ENCODE measurements around the gene FARP1.

FARP1 gene

DNA sequence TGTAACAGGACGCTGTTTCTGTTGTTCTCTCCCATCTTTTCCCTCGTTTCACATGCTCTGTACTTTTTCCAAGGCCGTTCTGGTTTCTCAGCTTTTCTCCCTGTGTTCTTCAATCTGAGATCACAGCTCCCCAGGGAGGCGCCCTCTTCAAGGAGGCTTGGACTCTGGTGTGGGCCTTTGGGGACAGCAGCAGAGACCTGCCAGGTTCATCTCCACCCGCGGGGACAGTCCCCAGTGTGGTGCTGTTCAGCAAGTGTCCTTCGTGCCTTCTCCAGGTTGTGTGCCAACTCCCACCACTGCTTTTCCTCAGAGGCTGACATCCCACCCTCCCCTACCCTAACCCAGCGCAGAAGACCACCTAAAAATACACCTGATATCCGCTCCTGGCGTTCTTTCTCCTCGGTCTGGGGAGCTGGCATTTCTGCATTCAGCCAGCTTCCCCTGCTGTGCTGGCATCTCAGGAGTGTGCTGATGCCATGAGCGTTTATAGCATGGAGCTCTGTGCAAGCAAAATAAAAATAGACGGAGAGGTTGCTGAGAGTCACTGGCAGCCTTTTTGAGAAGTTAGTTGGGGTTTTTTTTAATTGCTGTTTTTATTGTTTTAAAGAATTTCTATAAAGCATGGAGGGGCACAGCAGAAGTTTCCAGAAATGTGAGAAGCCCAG is 284.6 kb downstream of the FARP1 start:
- no peak for DNase-seq (ENCODE audit: low read depth in 3 of 3)

DNA sequence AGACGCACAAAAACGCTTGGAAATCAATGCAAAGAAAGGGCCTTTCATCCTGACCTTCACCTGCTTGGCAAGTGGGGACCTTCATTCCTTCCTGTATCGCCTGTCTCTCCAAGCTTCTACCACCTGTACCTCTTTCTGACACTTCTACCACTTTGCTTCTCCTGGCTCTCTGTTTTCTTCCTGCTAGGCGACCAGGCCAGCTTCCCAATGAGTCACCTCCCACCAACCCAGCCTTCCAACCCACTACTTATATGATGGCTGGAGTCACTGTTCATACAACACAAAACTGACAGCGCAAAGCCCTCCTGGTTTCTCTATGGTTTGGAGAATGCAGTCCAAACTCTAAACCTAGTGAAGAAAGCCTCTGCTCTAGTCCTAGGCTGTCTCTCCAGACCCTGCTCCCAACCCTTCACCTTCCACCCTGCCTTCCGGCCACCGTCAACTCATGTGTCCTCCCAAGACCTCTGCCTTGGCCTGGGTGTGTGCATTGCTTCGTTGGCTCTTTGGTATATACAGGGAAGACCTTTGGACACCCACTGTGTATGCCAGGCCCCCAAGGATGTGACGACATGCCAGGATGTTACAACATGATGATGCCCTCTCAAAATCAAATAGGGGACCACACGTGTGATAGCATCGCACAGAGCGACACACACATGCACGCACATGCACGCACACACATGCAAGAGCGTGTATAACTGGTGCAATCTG is 285.5 kb downstream of the FARP1 start:
- DNase-seq (ENCODE audit: low read depth in 3 of 3) = no peak

DNA sequence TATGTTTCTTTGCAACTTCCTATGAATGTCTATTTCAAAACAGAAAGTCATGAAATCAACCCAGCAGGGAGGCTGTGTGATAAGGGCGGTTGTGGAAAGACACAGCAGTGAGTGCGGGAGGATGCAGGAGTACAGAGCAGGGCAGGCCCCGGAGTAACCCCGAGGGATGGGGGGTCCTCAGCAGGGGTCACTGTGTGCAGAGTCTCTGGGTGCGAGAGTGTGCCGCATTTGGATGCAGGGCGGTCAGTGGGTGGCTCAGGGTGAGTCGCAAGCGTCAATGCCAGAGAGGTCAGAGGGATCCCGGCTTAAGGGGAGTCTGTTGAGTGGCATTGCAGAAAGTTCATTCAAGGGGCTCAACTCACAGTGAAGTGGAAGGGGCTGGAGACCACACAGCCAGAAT is 286.2 kb downstream of the FARP1 start:
- no peak for DNase-seq (ENCODE audit: low read depth in 3 of 3)

DNA sequence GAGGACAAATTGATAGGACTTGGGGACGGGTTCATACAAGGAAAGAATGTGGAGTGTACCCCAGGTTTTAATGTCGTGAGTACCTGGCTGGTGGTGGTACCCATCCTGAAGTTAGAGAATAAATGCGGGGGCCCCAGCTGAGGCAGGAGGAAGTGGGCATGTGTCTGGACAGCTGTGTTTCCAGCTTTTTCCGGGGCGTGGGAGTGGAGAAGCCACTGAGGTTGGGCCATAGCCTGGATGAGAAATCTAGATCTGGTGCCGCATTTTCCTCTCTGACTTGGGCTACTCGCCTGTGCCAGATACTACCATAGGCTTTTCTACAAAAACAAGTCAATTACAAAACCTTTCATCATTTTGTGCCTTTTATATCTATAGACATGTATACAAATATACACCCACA is 286.6 kb downstream of the FARP1 start:
- DNase-seq (ENCODE audit: low read depth in 3 of 3) = no peak

DNA sequence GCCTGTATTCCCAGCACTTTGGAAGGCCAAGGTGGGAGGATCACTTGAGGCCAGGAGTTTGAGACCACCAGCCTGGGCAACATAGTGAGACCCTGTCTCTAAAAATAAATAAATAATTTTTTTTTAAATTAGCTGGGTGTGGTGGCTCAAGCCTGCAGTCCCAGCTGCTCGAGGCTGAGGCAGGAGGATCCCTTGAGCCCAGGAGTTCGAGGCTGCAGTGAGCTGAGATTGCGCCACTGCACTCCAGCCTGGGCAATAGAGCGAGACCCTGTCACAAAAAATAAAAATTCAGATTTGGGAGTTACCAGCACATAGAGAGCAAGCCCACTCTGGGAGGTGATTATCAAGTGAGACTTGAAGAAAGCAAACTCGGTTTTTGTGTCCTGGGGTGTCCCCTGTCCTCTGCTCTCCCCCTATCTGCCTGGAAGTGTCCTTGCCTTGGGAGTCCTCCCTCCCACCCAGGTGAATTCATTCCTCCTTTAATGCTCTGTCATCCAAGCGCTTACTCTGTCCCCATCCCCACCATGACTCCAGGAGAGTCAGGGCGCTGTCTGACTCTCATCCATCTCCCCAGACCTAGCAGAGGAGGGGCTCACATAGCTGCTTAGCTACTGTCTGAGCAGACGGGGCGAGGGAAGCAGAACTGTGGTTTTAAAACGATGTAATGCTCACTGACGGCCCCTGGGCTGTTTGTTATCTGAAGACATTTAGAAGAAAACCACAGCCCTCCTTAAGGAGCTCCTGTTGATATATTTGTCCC is 287.3 kb downstream of the FARP1 start:
- no peak for DNase-seq (ENCODE audit: low read depth in 3 of 3)

DNA sequence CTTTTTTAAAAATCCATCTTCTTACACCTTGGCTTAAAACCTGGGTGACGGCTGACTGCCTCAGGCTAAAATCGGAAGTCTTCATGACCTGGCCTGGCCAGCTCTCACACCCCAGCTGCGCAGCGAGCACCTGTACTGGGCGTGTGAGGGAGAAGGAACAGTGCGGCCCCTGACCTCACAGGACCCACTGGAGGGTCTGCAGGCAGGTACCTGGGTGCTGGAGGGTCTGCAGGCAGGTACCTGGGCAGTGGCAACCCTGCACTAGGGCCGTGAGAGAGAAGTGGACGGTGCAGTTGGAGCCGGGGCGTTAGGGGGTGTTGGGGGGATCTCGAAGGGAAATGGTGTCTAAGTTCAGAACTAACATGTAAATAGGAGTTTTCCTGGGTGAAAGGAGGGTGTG is 289.7 kb downstream of the FARP1 start:
- no peak for DNase-seq (ENCODE audit: low read depth in 3 of 3)

DNA sequence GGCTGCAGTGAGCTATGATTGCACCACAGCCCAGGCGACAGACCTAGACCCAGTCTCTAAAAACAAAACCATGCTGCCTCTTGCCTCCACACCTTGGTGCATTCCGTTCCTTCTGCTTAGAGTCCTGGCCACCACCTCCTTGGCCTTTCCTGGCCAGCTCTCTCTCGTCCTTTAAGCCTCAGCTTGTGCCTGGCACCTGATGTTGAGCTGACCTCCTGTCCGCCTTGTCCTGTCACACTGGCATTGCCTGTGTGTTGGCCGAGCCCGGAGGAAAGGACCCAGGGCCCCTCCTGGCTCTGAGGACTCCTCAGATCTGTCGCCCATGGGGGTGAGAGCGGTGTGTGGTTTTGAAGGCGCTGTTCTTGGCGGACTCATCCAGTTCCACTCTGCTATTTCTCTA is 290.8 kb downstream of the FARP1 start:
- no peak for DNase-seq (ENCODE audit: low read depth in 3 of 3)

DNA sequence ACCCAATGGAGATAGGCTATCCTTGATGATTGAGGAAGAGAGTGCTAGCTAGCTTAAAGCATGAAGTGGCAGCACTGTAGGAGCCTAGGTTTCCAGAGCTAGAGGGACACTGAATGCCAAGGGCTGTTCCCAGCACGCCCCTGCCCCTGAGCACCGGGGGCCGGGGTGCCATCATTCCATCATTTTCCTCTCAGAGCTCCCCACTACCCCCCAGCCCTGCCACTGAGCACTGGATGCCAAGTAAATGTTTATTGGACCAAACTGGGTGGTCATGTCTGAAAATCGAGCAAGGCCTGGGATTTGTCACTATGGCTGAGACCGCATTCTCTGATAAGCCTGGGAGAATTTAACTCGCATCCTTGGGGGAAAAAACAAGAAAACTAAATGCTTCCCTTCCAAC is 291.2 kb downstream of the FARP1 start:
- no peak for DNase-seq (ENCODE audit: low read depth in 3 of 3)

DNA sequence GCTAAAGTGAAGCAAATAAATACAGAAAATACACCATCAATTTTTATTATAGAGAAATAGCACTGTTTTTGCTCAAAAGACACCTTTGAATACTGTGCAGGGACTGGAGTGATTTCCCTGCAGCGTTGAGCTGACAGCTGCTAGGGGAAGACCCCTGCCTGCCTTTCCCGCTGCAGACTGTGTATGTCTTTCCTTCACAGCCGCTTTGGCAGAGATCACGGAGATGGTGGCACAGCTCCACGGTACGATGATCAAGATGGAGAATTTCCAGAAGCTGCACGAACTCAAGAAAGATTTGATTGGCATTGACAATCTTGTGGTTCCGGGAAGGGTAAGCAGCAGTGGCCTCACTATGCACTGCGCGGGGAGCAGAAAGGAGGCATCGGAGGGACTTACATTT is 292.5 kb downstream of the FARP1 start:
- no peak for DNase-seq (ENCODE audit: low read depth in 3 of 3)

DNA sequence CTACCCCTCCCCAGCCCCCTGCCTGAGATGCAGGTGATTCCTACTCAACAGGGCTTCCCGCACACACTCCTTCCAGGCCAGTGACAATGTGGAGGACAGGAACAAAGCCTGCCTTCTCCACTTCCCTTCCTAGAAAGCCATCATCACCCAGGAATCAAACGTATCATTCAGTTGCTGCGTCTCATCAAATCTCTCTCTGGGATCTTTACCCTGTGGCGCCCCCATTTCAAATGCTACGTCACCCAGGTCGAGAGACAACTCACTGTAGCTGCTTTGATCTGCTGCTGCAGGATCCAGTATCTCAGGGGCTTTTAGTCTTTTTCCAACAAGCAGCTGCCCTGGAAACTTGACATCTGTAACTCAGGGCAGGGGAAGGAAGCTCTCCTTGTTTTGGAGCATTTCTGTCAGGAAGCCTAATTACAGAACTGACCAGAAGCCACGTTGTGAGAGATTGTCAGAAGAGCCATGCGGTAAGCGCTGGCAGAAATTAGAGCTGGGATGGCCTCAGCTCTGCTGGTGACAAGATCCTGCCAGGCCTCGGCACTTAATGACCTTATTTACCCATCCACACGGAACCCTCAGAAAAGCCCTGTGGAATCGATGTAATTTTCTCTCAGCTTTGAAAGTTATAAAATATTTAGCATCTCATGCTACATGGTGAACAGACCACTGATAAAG is 293.5 kb downstream of the FARP1 start:
- DNase-seq (ENCODE audit: low read depth in 3 of 3) = no peak

DNA sequence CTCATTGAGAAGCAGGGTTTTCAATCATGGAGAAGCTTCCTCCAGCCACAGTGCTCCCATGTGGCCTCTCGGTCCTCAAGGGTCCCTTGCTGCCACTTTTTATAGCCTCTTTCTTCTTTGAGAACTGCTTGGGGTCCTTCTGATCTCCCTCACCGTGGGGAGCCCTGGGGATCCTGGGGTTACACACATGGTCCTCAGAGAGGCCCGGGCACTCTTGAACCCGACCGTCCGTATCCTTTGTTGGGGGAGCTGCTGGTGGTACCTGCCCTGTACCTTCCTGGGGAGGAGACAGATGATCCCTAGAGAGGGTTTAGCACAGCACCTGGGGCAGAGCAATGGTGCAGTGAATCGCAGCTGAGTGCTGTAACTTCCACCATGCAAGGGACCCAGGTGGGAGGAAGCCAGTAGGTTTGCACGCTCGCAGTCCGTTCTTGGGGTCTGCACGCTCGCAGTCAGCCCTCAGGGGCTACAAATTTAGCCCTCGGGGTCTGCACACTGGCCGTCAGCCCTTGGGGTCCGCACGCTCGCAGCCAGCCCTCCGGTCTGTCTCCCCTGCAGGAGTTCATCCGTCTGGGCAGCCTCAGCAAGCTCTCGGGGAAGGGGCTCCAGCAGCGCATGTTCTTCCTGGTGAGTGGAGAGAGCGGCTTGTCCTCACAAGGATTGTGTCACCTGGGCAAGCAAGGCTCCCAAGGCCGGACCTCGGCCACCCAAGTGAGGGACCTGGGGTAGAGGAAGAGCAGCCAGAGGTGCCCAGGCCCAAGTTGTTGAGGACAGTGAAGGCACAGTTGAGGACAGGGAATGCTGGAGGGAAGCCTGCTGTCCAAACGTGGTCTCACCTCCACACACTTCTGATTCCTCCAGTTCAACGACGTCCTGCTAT is 295.6 kb downstream of the FARP1 start:
- no peak for DNase-seq (ENCODE audit: low read depth in 3 of 3)

DNA sequence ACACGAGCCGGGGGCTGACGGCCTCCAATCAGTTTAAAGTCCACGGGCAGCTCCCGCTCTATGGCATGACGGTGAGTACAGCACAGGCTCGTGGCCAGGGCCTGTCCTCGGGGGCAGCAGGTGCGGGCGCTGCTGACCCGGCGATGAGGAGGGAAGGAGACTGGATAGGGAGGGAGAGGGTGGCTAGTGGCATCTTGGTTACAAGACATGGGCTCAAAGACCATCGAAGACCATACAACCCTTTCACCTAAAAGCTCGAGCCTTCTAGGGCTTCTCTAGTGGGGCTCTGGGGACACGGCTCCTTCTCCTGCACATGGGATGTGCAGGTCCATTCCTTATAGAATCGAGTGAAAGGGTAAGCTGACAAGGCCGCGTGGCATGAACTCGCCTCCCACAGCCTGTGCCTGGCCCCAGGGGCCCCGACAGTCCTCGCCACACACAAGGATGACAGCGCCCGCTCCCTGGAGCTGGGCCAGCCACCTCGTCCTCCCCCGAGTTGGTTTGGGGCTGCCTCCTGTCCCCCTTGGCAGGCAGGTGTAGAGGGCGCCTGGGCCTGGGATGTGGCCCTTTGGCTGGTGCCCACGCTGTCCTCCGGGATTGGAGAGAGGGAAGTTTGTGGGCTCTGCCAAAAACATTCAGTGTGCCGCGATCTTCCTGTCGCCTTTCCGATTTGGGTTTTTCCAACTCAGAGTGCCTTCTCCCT is 296.4 kb downstream of the FARP1 start:
- no peak for DNase-seq (ENCODE audit: low read depth in 3 of 3)

DNA sequence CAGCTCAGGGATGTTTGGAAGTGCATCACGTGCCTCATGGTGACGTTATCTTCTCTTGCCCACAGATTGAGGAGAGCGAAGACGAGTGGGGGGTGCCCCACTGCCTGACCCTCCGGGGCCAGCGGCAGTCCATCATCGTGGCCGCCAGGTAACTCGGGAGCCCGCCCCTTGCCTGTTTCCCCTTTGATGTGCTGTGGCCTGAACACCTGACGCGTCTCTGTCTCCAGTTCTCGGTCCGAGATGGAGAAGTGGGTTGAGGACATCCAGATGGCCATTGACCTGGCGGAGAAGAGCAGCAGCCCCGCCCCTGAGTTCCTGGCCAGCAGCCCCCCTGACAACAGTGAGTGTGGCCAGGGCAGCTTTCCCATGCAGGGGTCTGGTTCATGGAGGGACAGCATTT is 297.0 kb downstream of the FARP1 start:
- no peak for DNase-seq (ENCODE audit: low read depth in 3 of 3)

DNA sequence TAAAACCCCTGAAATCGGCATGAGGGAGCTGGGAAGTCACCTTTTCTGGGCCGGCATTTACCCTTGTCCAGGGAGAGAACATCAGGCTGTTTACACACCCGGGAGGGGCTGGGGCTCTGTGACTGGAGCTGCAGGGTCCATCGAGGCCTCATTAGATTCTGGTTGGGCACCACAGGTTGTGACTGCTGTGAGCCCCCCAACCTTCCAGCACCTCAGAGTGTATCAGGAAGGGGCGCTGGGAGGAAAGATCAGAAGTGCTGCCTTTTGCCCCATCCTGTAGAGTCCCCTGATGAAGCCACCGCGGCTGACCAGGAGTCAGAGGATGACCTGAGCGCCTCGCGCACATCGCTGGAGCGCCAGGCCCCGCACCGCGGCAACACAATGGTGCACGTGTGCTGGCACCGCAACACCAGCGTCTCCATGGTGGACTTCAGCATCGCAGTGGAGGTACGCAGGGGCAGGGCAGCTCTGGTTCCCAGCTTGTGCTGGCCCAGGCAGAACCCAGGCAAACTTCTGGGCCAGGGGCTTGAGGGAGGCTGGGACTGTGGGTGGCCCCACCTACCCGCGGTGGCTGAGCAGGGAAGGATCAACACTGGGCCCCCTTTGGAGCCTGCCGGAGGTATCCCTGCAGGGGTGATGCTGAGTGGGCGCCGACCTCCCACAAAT is 297.6 kb downstream of the FARP1 start:
- no peak for DNase-seq (ENCODE audit: low read depth in 3 of 3)

DNA sequence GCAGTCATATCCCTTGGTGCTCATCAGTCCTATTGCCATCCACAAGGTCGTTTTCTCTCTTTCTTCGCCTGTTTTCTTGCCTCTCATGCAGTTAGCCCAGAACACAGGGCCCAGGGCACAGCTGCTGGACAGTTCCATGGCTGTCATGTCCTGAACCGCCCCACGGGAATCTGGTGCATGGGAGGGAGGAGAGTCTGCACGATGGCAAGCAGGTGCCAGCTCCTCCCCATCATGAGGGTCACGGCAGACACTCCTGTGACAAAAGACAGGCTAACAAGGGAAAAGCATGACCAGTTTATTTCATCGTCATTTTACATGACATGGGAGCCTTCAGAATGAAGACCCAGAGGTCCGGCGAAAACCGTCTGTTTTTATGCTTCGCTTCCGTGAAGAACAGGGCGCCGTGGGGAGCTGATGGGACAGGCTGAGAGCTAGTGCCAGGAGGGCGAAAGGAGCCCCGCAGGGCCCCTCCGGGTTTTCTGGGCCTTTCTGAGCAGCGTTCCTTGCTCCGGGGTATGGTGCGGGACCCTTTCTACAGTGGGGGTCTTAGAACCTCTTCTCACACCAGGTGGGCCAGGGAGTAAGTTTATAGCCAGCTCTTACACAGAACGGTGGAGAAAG is 298.3 kb downstream of the FARP1 start:
- DNase-seq (ENCODE audit: low read depth in 3 of 3) = no peak

DNA sequence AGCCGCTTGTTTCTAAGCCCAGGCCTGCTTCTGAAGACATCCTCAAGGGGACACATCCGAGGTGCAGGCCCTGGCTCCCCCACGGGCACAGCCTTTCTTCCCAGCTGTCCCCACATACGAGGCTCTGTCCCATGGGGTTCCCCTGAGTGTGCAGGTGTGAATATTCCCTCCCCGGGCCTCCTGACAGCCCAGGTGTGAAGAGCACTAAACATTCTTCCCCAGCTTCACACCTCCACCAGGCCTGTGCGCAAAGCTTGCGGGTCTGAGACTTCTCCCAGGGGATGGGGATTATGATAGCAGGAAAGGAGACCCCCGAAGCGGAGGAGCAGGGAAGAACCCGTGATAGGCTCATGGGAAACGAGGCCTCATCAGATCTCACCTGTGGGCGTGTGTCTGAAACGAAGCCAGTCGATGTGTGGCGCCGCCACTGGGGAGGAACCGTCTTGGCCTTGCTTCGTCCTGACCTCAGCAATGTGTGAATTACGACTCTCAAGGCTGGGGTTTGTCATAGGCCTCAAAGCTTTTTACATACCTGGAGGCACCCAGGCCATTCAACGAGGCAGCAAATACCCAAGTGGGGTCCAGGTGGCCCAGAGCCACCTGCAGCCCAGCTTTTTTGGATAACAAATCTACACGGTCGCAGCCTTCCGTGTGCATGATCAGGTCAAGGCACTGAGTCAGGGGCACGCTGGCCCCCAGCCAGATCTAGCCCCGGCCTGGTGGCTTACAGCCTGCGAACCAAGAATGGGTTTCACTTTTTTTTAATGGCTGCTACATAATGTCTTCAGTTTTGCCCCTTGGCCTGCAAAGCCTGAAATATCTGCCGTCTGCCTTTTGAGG is 299.7 kb downstream of the FARP1 start:
- no peak for DNase-seq (ENCODE audit: low read depth in 3 of 3)

DNA sequence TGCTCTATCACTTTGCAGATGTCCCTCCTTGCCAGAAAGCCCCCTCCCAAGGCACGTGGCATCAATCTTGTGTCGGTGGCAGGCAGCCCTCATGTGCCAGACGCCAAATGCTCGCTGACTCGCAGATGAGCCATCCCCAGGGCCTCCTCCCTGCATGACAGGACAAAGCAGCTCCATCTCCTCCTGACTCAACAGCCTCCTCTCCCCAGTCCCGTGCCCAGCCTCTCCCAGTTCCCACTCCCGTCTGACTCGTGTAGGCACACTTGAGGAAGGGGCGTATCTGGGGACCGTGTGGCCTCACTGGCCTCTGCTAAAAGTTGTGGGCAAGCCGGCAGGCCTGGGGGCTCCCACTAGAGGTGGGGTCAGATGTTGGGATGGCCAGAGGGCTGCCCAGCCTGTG is 300.4 kb downstream of the FARP1 start:
- no peak for DNase-seq (ENCODE audit: low read depth in 3 of 3)

DNA sequence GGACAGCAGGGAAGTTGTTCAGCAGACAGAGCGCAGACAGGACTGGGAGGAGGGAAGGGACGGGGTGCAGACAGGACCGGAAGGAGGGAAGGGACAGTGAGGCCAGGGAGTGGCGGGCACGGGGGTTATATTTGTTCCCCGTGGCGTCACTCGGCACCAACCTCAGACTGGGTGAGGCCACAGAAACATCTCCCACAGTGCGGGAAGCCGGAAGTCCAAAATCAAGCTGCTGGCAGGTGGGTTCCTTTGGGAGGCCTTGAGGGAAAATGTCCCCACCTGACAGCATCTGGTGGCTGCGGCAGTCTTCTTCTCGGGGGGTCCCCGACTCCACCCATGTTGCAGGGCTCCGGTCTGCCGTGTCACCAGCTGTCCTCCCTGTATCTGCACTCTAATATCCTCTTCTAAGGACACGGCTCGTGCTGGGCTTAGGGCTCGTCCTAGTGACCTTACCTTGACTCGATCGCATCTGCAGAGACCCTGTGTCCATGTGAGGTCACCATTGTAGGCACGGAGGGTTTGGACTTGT is 301.0 kb downstream of the FARP1 start:
- no peak for DNase-seq (ENCODE audit: low read depth in 3 of 3)

DNA sequence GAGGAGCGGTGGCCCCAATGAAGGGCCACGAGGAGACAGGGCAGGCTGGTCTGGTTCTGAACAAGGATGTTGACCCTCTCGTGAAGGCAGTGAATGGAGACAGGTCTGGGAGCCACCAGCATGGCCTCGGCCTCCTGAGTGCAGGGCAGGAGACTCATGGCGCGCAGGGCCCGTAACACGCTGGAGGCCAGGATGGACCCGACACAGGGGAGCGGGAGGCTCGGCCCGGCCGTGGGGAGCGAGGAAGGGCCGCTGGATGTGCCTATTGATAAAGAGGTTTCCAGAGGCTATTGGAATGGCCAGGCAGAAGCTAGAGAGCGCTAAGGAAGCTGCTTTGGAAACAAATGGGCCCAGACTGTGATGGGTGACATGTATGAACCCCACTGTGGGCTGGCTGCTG is 301.5 kb downstream of the FARP1 start:
- no peak for DNase-seq (ENCODE audit: low read depth in 3 of 3)
